Endothelial cell (in vitro differentiated cells): ENCODE results near the gene MIPEP. TPM values are rescaled to one million over a fixed set of nuclear protein-coding genes. Genes with fewer than 3 reads are reported as not detected.

Source experiments
- DNase-seq: peaks from one replicate; pipeline ENCODE4 v3.0.0; 2021; ENCODE audit warnings: low spot score
- H3K27ac Mint-ChIP-seq: one replicate; pipeline ENCODE4 v1.8.0; 2021; ENCODE audit warnings: mixed read lengths, inconsistent platforms; ENCODE audit not compliant: unreplicated experiment
- H3K27me3 Mint-ChIP-seq: one replicate; pipeline ENCODE4 v1.8.0; 2021; ENCODE audit warnings: mild to moderate bottlenecking, moderate library complexity, mixed read lengths, inconsistent platforms; ENCODE audit not compliant: unreplicated experiment
- H3K36me3 Mint-ChIP-seq: one replicate; pipeline ENCODE4 v1.8.0; 2021; ENCODE audit warnings: mild to moderate bottlenecking, low read depth, mixed read lengths, inconsistent platforms; ENCODE audit not compliant: unreplicated experiment
- H3K4me1 Mint-ChIP-seq: one replicate; pipeline ENCODE4 v1.8.0; 2021; ENCODE audit warnings: mild to moderate bottlenecking, mixed read lengths, inconsistent platforms; ENCODE audit not compliant: unreplicated experiment
- H3K4me3 Mint-ChIP-seq: one replicate; pipeline ENCODE4 v1.8.0; 2021; ENCODE audit warnings: mild to moderate bottlenecking, mixed read lengths, inconsistent platforms; ENCODE audit not compliant: unreplicated experiment
- H3K9me3 Mint-ChIP-seq: one replicate; pipeline ENCODE4 v1.8.0; 2021; ENCODE audit warnings: mixed read lengths, inconsistent platforms; ENCODE audit not compliant: unreplicated experiment
- total RNA-seq: library from RNA; stranded (reverse); fragmentation: NEBNext Ultra II Directional; extraction: Animal tissue kit (Norgen Biotek cat#: 25700); gene quantifications from one replicate; pipeline ENCODE4 v1.2.1, GENCODE V29; 2021; ENCODE audit not compliant: unreplicated experiment
- TF ChIP-seq, protein P1 (sequence below): fragments of 200-600 bp; sonication (generic); IDR thresholded peaks from one replicate; pipeline ENCODE4 v1.5.0; 2021; ENCODE audit warnings: antibody characterized with exemption; ENCODE audit not compliant: unreplicated experiment

The MIPEP gene
- total RNA-seq, 1 donor from 2014 or later = 8.8 TPM

DNA sequence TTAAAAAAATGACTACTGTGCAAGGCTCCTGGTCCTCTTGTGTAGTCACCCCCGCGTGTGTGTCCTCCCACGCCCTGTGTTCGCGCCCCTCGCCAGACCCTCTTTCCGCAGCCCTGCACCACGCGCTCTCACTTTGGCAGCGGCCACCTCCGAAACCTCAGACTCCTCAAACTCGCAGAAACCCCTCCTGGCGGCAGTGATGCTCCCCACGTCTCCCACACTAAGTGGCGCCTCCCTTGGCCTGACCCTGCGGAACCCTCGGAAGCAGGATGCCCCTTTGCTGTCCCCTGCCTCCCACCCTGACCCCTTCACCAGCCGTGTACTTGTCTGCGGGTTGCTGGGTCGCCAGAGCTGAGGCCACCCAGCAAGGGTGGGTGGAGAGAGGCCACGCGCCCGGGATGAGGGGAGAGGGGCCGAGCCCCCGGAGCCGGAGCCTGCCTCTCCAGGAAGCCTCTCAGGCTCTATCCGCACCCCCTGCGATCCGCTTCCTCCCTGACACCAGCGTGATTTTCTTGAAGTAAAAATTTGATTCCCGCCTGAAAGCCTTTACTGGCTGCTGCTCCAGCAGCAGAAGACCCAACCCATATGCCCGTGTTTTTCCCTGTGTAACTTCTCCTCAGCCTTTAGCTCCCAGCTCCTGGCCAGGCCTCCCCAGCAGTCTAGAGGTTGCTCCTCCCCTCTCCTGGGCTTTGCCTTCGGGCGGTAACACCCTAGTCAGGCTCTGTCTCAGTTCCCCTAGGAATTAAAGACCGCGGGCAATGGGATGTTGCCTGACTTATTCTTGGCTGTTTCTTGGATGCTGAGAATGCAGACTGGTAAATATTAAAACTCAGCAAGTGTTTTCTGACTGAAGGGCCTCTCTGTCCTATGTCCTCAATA is 55.2 kb downstream of the MIPEP start:
- Mint-ChIP-seq H3K9me3 (no peaks in the 10 kb centered on the region), H3K27me3 (no peaks in the 10 kb centered on the region), H3K27ac (no peak overlapping the region), H3K4me1 (no peaks in the 10 kb centered on the region), H3K36me3 (peaks cover 3% of the 10 kb centered on the region), H3K4me3 (no peak overlapping the region)
- TF ChIP-seq, protein P1, sequence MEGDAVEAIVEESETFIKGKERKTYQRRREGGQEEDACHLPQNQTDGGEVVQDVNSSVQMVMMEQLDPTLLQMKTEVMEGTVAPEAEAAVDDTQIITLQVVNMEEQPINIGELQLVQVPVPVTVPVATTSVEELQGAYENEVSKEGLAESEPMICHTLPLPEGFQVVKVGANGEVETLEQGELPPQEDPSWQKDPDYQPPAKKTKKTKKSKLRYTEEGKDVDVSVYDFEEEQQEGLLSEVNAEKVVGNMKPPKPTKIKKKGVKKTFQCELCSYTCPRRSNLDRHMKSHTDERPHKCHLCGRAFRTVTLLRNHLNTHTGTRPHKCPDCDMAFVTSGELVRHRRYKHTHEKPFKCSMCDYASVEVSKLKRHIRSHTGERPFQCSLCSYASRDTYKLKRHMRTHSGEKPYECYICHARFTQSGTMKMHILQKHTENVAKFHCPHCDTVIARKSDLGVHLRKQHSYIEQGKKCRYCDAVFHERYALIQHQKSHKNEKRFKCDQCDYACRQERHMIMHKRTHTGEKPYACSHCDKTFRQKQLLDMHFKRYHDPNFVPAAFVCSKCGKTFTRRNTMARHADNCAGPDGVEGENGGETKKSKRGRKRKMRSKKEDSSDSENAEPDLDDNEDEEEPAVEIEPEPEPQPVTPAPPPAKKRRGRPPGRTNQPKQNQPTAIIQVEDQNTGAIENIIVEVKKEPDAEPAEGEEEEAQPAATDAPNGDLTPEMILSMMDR = no peak
- DNase-seq = no peak

DNA sequence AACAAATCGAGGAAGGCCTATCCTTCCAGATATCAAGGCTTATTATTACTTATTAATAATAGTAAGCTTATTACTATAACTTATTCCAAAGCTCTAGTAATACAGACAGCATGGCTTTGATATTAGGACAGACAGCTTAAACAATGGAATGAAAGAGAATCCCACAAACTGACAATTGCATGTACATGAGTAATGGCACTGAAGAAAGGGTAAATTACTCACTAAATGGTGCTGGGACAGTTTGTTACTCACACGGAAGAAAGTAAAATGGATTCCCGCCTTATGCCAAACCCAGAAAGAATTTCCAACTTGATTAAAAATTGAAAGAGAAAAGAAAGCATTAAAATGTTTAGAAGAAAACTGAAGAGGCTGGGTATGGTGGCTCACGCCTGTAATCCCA is 60.3 kb downstream of the MIPEP start:
- TF ChIP-seq, protein P1 = no peak
- no peaks in the 10 kb centered on the region for H3K4me1 Mint-ChIP-seq
- no peaks in the 10 kb centered on the region for H3K9me3 Mint-ChIP-seq

DNA sequence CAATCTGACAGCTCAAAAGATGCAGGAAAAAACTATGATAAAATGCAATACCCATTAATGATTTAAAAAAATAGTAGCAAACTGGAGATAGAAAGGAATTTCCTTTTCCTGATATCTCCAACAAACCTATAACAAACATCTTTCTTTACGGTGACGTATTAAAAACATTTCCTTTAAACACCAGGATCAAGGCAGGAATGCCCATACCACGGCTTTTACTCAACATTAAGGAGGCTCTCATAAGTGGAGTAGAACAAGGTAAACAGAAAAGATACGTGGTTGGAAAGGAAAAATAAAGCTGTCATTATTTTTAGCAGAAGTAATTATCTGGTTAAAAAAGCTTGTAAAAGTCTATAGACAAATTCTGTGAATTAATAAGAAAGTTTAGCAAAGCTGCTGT is 61.1 kb downstream of the MIPEP start:
- Mint-ChIP-seq H3K9me3 (no peaks in the 10 kb centered on the region), H3K27ac (no peak overlapping the region), H3K4me3 (no peak overlapping the region), H3K4me1 (no peaks in the 10 kb centered on the region), H3K27me3 (no peaks in the 10 kb centered on the region), H3K36me3 (peaks cover 6% of the 10 kb centered on the region)
- TF ChIP-seq, protein P1 = no peak
- no peak for DNase-seq

More for the DNA sequence above, 60.3 kb downstream of the MIPEP start:
- H3K27me3 Mint-ChIP-seq = no peaks in the 10 kb centered on the region
- H3K4me3 Mint-ChIP-seq = no peak overlapping the region
- H3K36me3 Mint-ChIP-seq = peaks cover 6% of the 10 kb centered on the region
- DNase-seq = no peak
- no peak overlapping the region for H3K27ac Mint-ChIP-seq

DNA sequence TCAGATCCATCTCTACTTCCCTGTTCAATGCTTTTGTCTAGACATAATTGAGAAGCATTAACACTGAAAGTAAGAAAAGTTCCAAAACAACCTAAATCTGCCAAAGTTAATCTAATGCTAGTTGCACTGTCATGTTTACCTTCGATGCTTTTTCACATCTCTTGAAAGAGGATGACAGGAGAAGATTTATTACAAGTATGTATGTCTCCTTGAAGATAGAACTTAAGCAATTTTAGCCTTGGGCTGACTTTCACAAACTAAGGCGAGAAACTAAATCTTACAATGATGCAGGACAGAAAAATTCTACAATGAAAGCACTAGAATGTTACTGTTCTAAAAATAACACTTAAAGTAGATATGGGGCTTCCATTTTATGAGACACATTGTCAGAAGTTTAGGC is 64.0 kb downstream of the MIPEP start:
- Mint-ChIP-seq H3K4me1 (no peaks in the 10 kb centered on the region), H3K36me3 (peaks cover 6% of the 10 kb centered on the region), H3K27ac (no peak overlapping the region), H3K27me3 (no peaks in the 10 kb centered on the region), H3K4me3 (no peak overlapping the region), H3K9me3 (no peaks in the 10 kb centered on the region)
- TF ChIP-seq, protein P1 = no peak
- no peak for DNase-seq

DNA sequence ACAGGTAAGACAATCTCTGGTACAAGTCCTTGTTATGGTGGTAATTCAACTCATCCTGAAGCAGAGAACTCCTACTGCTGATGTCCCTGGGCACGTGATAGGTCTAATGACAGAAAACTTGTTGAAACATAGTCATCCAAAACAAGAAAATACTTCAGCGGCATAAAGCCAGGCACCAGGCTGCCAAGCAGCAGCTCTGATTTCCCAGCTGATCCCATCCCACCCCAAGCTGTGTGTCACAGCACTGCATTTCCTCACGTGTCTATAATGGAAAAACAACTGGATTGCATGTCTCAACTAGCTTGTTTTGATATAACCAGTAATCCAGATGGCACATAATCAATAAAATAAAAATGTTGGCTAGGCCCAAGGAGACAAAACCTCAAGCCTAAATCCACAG is 64.8 kb downstream of the MIPEP start:
- TF ChIP-seq, protein P1 = no peak
- no peak for DNase-seq
- Mint-ChIP-seq H3K4me3 (no peak overlapping the region), H3K36me3 (peaks cover 6% of the 10 kb centered on the region), H3K27me3 (no peaks in the 10 kb centered on the region), H3K27ac (no peak overlapping the region), H3K9me3 (no peaks in the 10 kb centered on the region), H3K4me1 (no peaks in the 10 kb centered on the region)
